ENCODE results near the gene CD28.

The CD28 gene

GRCh38 chr2:203732092-203732952 is 25.9 kb downstream of the CD28 start:
- DNase-seq (ENCODE audit: low read depth): no peak
- no peak for TF ChIP-seq CTCF (IDR thresholded peaks at IDR 0.05; ENCODE audit: insufficient read depth, low read depth, low read length, missing control alignments)
- H3K4me3 ChIP-seq (ENCODE audit: low read length): no peak overlapping the region

GRCh38 chr2:203732953-203733510 is 26.6 kb downstream of the CD28 start:
- TF ChIP-seq CTCF (IDR thresholded peaks at IDR 0.05; ENCODE audit: insufficient read depth, low read depth, low read length, missing control alignments): no peak
- DNase-seq (ENCODE audit: low read depth): no peak
- H3K4me3 ChIP-seq (ENCODE audit: low read length): no peak overlapping the region

GRCh38 chr2:203733684-203734083 is 27.2 kb downstream of the CD28 start:
- H3K4me3 ChIP-seq (ENCODE audit: low read length): no peak overlapping the region
- no peak for DNase-seq (ENCODE audit: low read depth)
- no peak for TF ChIP-seq CTCF (IDR thresholded peaks at IDR 0.05; ENCODE audit: insufficient read depth, low read depth, low read length, missing control alignments)

DNA sequence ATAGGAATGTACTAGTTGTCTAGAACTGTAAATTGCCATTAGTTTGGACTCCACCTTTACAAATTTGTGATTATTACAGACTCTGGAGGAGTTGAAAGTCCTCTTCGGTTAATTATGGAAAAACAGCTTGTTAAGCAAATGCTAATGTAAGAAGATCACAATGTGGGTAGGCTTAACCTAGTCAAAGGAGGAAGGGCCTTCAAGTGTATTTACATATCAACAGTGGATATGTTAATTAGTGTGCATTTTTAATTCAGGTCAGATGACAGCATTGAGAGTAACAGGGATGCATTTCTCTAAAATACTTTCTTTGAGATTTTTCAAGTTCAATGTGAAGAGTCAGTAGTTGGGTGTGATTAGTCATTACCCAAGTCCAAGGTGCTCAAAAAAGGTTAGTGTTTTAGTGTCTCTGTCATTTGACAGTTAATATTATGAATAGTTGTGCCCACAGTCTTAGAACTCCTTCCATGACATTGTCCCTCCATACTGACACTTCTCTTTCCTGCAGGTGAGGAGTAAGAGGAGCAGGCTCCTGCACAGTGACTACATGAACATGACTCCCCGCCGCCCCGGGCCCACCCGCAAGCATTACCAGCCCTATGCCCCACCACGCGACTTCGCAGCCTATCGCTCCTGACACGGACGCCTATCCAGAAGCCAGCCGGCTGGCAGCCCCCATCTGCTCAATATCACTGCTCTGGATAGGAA is 28.0 kb downstream of the CD28 start:
- no peak overlapping the region for H3K4me3 ChIP-seq (ENCODE audit: low read length)
- TF ChIP-seq CTCF (IDR thresholded peaks at IDR 0.05; ENCODE audit: insufficient read depth, low read depth, low read length, missing control alignments): no peak
- DNase-seq (ENCODE audit: low read depth): no peak

DNA sequence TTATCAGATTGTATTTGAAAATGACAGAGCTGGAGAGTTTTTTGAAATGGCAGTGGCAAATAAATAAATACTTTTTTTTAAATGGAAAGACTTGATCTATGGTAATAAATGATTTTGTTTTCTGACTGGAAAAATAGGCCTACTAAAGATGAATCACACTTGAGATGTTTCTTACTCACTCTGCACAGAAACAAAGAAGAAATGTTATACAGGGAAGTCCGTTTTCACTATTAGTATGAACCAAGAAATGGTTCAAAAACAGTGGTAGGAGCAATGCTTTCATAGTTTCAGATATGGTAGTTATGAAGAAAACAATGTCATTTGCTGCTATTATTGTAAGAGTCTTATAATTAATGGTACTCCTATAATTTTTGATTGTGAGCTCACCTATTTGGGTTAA is 30.9 kb downstream of the CD28 start:
- no peak for TF ChIP-seq CTCF (IDR thresholded peaks at IDR 0.05; ENCODE audit: insufficient read depth, low read depth, low read length, missing control alignments)
- no peak overlapping the region for H3K4me3 ChIP-seq (ENCODE audit: low read length)
- peak; percentile 32 for DNase-seq (ENCODE audit: low read depth)

DNA sequence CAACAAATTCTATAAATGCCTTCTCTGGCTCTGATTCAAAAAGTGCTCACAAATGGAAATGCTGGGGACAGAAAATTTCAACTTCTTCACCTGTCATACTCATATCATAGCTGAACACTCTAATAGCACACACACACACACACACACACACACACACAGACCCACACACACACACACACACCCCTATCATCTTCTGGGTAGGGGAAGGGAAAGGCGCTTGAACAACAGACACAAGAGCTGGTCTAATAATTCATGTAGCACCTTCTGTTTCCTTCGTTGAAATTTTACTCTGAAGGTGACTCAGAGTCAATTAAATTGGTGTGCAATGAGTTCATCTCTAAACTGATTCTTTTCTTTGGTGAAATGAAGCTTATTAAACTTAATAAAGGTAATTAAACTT is 32.9 kb downstream of the CD28 start:
- H3K4me3 ChIP-seq (ENCODE audit: low read length): no peak overlapping the region
- no peak for TF ChIP-seq CTCF (IDR thresholded peaks at IDR 0.05; ENCODE audit: insufficient read depth, low read depth, low read length, missing control alignments)
- DNase-seq (ENCODE audit: low read depth): no peak
